ENCODE measurements around the gene TUBG2.

The TUBG2 gene

DNA sequence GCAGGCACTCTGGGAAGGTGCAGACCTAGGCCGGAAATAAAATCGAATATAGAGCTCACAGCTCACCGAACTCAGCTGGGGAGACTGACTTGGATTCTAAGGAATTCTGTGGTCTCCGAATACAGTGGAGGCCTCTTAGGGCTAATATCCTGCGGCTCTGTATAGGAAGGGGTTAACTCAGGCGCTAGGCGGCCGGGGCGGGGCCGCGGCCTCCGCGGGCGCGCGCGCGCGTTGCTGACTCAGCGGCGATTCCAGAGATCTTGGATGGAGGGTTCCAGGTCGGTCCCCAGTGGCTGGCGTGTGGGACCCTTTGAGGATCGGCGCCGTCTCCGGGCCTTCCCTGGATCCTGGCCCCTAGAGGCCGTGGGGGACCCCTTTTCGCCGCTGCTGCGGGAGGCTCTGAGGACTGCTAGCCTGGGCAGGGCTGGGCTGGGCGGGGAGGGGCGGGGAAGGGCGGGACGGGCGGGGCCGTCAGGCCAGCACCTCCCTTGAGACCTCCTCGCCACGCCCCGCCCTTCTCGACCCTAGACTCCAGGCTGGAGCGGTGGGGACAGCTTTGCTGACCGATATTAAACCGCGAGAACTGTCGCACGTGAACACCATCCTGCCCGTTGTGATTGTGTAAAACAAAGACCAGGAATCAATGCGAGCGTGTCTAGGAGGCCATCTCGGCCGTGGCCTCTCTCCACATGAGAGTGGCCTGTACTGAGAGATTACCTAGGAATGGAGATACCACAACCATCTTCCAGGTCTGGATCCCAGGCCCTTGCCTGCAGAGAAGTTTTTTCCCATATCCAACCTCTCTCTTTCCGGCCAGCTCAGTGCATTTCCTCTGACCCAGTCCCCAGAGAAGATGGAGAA, 19.1 kb downstream of the TUBG2 start:
- peak; percentile 81 for DNase-seq

DNA sequence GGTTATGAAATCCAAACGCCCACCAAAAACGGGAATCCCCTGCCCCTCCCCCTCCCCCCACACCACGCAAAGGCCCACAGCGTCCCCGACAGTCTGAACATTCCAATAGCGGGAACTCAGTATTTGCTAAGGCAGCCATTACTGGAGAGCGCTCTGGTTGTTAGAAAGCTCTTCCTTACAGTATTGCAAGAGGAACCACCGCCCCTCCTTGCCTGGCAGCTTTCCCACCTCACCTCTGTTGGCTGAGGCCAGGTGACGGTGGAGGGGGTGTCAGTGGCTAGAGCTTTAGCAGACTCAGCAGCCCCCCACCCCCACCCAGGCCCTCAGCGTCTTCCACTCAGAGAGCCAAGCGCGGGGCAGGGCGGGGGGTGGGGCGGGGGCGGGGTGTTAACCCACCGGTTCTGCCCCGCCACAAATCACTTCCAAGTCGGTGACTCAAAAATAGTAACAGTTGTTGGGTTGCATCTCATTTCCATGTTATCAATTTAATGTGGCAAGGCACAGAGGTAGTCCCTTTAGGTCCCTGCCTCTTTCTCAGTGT, 19.9 kb downstream of the TUBG2 start:
- peak; percentile 44 for DNase-seq

GRCh38 chr17:42679492-42680330, 20.6 kb downstream of the TUBG2 start:
- DNase-seq = peak; percentile 73

DNA sequence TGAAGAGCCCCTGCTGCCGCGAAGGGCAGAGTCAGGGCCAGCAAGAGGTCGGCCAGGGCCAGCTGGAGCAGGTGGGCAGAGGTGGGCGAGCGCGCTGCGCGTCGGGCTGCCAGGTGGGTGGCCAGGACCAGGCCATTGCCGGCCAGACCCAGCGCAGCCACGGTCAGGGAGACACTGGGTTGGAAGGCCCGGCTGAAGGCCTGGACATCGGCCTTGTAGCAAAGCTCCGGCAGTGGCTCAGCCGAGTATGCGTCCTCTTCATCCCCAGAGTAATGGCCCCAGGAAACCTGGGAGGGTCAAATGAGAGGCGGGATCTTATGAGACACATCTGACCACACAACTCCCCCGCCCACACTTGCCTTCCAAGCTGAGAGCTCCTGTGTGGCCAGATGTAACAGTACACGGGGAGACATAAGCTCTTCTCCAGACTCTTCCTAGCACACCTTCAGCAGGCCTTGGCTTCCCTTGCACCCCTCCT, 21.3 kb downstream of the TUBG2 start:
- no peak for DNase-seq

DNA sequence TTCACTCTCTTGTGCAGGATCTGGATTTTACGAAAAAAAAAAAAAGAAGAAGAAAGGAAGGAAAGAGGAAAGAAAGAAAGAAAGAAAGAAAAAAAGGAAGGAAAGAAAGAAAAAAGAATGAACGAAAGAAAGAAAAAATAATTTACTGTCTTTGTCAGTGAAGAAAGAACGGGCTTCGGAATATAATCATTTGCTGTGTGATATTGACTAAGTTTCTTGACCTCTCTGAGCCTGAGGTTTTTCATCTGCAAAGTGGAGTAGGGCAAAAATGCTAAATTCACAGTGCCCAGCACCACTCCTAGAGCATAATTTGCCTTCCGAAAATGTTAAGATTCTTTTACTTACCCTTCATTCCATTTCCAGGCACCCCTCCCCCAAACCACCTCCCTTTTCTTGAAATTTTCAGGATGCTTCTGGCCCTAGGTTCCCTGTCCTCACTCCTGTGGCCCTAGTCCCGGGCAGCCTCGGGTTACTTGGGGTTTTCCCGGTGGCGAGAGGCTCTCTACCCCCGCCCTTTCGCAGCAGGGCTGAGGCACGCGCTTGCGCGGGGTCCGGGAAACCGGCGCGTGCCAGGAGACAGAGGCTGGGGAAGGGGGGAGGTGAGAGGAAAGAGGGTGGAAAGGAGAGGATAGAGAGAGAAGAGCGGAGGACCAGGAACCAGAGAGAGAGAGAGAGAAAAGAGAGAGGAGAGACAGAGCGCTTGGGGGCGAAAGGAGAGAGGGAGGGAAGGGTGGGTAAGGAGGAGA, 23.1 kb downstream of the TUBG2 start, which contains the start of gene CNTNAP1:
Gene CNTNAP1 (plus strand): TSS at position 556 of the 746 bp plus-strand sequence. CDS start 299 bp downstream, outside the sequence.
- no peak for DNase-seq

DNA sequence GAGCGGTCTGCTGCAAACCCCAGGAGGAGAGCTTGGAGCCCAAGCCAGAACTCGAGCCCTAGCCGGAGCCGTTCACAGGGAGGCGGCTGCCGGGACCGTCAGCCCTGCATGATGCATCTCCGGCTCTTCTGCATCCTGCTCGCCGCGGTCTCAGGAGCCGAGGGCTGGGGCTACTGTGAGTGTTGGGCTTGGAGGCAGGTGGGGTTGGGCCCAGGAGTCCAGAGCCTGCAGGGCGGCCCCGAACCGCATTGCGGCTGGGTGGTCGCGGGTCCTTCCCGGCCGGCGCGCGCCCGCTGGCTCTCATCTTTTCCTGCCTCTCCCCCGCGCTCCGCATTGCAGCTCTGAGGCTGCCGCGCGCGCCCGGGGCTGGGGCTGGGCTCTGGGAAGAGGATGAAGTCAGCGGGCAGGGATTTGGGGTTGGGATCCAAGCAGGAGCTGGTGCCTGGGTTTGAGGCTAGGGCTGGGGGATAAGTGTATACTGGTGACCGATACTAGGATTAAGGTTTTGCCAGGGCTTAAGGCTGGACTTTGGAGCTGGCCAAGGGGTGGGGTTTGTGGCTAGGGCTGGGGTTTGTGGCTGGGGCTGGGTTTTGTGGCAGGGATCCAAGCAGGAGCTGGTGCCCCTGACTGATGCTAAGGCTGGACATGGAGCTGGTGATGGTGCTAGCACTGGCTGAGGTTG, 23.8 kb downstream of the TUBG2 start:
- no peak for DNase-seq

GRCh38 chr17:42683407-42684034, 24.4 kb downstream of the TUBG2 start:
- DNase-seq = no peak

- no peak for DNase-seq
Observed at GRCh38 chr17:42684929-42685556, 26.0 kb downstream of the TUBG2 start.

GRCh38 chr17:42685831-42686230, 26.7 kb downstream of the TUBG2 start:
- DNase-seq = no peak

GRCh38 chr17:42686520-42687128, 27.5 kb downstream of the TUBG2 start:
- no peak for DNase-seq

GRCh38 chr17:42687707-42688320, 28.7 kb downstream of the TUBG2 start:
- no peak for DNase-seq

DNA sequence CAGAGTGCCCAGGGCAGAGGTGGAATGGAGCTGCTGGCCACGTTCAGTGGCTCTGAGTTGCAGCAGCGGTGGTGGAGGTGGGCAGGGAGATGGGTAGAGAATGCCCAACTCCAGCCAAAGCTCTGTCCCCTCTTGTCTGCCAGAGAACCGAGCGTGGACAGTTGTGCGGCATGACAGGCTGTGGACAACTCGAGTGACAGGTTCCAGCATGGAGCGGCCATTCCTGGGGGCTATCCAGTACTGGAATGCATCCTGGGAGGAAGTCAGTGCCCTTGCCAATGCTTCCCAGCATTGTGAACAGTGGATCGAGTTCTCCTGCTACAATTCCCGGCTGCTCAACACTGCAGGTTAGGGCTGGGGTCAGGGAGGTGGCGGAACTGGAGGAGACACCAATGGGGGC, 31.5 kb downstream of the TUBG2 start:
- DNase-seq = no peak

- no peak for DNase-seq
Observed at GRCh38 chr17:42691021-42691545, 32.0 kb downstream of the TUBG2 start.

DNA sequence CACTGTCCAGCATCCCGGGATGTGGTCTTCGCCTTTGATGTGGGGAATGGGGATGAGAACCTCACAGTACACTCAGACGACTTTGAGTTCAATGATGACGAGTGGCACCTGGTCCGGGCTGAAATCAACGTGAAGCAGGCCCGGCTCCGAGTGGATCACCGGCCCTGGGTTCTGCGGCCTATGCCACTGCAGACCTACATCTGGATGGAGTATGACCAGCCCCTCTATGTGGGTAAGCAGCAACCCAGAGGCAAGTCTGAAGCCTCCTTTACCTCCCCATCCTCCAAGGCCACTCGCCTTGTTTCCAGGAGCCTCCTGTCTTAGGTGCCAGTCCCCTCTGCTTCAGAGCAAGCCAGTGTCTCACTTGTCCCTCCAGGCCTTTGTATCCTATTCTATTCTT, 33.4 kb downstream of the TUBG2 start:
- no peak for DNase-seq

DNA sequence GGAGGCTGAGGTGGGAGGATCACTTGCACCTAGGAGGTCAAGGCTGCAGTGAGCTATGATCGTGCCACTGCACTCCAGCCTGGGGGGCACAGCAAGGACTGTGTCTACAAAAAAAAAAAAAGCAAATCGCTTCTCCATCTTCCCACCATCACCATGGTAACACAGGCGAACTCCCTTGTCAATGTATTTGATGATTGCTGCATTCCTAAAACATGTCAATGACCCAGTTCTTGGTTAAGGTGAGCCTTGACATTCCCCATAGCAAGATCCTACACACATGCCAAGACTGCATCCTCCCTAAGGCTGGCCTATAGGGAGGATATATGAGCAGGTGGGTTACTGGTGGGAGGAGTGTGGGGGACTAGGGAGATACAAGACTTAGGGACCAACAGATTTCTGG, 35.4 kb downstream of the TUBG2 start:
- no peak for DNase-seq

DNA sequence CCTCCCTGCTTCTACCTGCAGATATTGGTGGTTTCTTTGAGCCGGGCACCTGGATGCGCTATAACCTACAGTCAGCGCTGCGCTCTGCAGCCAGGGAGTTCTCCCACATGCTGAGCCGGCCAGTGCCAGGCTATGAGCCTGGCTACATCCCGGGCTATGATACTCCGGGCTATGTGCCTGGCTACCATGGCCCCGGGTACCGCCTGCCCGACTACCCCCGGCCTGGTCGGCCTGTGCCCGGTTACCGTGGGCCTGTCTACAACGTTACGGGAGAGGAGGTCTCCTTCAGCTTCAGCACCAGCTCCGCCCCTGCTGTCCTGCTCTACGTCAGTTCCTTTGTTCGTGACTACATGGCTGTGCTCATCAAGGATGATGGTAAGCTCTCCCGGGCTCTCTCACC, 36.4 kb downstream of the TUBG2 start:
- DNase-seq = no peak

DNA sequence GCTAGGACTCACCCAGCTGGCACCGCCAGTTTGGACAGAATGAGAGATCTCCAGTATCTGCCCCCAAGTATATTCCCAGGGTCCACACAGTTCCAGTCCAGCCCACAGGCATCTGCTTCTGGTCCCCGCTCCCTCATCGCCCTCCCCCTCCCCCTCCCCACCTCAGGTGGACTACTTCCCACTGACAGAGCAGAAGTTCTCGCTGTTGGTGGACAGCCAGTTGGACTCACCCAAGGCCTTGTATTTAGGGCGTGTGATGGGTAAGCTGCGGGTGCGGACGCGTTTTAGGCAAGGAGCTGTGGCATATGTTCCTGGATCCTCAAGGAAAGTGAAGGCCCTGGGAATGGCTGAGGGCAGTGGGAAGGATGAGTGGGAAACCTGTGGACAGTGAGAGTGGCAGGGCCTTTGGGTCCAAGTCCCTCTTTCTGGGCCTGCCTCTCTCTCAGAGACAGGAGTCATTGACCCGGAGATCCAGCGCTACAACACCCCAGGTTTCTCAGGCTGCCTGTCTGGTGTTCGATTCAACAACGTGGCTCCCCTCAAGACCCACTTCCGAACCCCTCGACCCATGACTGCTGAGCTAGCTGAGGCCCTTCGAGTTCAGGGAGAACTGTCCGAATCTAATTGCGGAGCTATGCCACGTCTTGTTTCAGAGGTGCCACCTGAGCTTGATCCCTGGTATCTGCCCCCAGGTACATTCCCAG, 38.2 kb downstream of the TUBG2 start:
- DNase-seq = no peak

- DNase-seq = no peak
Observed at GRCh38 chr17:42698736-42699414, 39.8 kb downstream of the TUBG2 start.

DNA sequence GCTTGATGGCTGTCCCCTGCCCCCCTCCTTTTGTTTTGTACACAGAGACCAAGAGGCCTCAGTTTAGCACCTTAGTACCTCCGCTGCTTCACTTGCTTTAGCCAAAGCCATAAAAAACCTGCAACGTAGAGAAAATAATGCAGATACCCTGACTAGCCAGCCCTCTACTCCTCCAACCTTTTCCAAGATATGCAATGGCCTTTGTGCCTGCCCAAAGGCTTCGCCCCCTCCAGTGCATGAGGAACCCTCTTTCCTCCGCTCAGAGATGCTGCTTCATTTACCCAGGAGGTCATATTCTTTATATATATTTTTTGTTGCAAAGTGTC, 40.3 kb downstream of the TUBG2 start:
- no peak for DNase-seq
